Measurements from ENCODE around the gene TANGO6. TPM values are rescaled to one million over a fixed set of nuclear protein-coding genes. Genes with fewer than 3 reads are reported as not detected.

The TANGO6 gene
- total and polyA plus RNA-seq, 10 of the 15 experiments (the other 5 are each of a cell fraction or from before 2014, with no cell fraction given), result 1.1 to 20.6 (median 11.0) TPM

GRCh38 chr16:68814516-68814915 lies 28.8 kb upstream of the TANGO6 start (continued):
- no peak for TF ChIP-seq NKRF (conservative IDR thresholded peaks at IDR 0.05)
- no peak for TF ChIP-seq ZNF217 (IDR thresholded peaks at IDR 0.05)
- TF ChIP-seq SREBF1 (IDR thresholded peaks at IDR 0.05; ENCODE audit: low read length), result no peak
- TF ChIP-seq TBL1XR1 (IDR thresholded peaks at IDR 0.05; ENCODE audit: low read depth, low read length), result no peak
- TF ChIP-seq NFYB (IDR thresholded peaks at IDR 0.05; ENCODE audit: insufficient read depth, low read depth, low read length), result no peak

GRCh38 chr16:68823401-68824135 lies 19.8 kb upstream of the TANGO6 start:
- RAD21 ChIA-PET (ENCODE audit: unreplicated experiment), result no interaction called here
- no peak overlapping the region for H2AFZ ChIP-seq (ENCODE audit: control insufficient read depth, low read depth, low read length)
- POLR2A ChIA-PET, result interaction anchor here (0.6 kb wide), 1 partner anchor 70 kb away, joined by 4 read pairs; no protein-coding TSS in a partner anchor
- DNase-seq (ENCODE audit: low read depth, low spot score), result no peak
- FAIRE-seq, result no peak
- ATAC-seq, result no peak
- CTCF ChIA-PET, result interaction anchor here (0.6 to 1.2 kb wide), 2 partner anchors 303 to 495 kb away, joined by 3 read pairs; no protein-coding TSS in a partner anchor
- SMC1A ChIA-PET (ENCODE audit: uncharacterized antibody, unreplicated experiment), result no interaction called here
- H3K9ac ChIP-seq (ENCODE audit: control insufficient read depth, insufficient read depth, low read length), result no peak overlapping the region
- BruUV-seq (replicated peaks), result no TSS peak
- H3K4me3 ChIP-seq, result no peak overlapping the region
- in situ Hi-C loops (cut with MboI), result loop anchor here (25.0 kb wide), 1 partner anchor 286 kb away; the partner anchor contains the start of gene ZFP90
- no peaks in the 10 kb centered on the region for H3K27me3 ChIP-seq (replicated peaks in 1 of 2; ENCODE audit: control insufficient read depth in 2 of 2, insufficient read depth in 2 of 2, low read length in 1 of 2)
- no peaks in the 10 kb centered on the region for H3K4me1 ChIP-seq (ENCODE audit: control insufficient read depth, insufficient read depth, low read length)
- intact Hi-C loops (cut with micrococcal nuclease; ENCODE audit: unreplicated experiment), result no loop called here
- no peak overlapping the region for H3K4me2 ChIP-seq (ENCODE audit: control insufficient read depth, insufficient read depth)
- H4K20me1 ChIP-seq (ENCODE audit: control insufficient read depth, insufficient read depth), result no peaks in the 10 kb centered on the region
- H3K27ac ChIP-seq (ENCODE audit: control insufficient read depth, insufficient read depth), result no peak overlapping the region
- H3K36me3 ChIP-seq (ENCODE audit: control insufficient read depth in 2 of 2, insufficient read depth in 2 of 2, low read length in 1 of 2), result no peaks in the 10 kb centered on the region
- no peaks in the 10 kb centered on the region for H3K79me2 ChIP-seq (ENCODE audit: control insufficient read depth, insufficient read depth, low read length)
- H3K9me3 ChIP-seq (replicated peaks; ENCODE audit: control insufficient read depth, insufficient read depth, low read length), result no peaks in the 10 kb centered on the region
- WGBS (ENCODE audit: insufficient coverage, insufficient replicate concordance, low lambda C conversion rate, missing lambda C conversion rate), result 81% methylated on average over 7 of the region's 8 CpGs
- TF ChIP-seq ZNF274 (IDR thresholded peaks at IDR 0.05; ENCODE audit: insufficient read depth, insufficient read length) (no peak), NR2F1 (conservative IDR thresholded peaks at IDR 0.05) (no peak), SKIL (IDR thresholded peaks at IDR 0.05; ENCODE audit: low read depth, poor library complexity, severe bottlenecking) (no peak), ATF2 (IDR thresholded peaks at IDR 0.05; ENCODE audit: low read length) (no peak), MYC (IDR thresholded peaks at IDR 0.05; ENCODE audit: insufficient read depth, insufficient read length, insufficient replicate concordance, low read length, severe bottlenecking) (no peak), SMAD1 (IDR thresholded peaks at IDR 0.05; ENCODE audit: low read depth, partially characterized antibody) (no peak)
- TF ChIP-seq, protein P1, sequence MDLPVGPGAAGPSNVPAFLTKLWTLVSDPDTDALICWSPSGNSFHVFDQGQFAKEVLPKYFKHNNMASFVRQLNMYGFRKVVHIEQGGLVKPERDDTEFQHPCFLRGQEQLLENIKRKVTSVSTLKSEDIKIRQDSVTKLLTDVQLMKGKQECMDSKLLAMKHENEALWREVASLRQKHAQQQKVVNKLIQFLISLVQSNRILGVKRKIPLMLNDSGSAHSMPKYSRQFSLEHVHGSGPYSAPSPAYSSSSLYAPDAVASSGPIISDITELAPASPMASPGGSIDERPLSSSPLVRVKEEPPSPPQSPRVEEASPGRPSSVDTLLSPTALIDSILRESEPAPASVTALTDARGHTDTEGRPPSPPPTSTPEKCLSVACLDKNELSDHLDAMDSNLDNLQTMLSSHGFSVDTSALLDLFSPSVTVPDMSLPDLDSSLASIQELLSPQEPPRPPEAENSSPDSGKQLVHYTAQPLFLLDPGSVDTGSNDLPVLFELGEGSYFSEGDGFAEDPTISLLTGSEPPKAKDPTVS (IDR thresholded peaks at IDR 0.05; ENCODE audit: low read depth, low read length), result no peak
- TF ChIP-seq, protein P2, sequence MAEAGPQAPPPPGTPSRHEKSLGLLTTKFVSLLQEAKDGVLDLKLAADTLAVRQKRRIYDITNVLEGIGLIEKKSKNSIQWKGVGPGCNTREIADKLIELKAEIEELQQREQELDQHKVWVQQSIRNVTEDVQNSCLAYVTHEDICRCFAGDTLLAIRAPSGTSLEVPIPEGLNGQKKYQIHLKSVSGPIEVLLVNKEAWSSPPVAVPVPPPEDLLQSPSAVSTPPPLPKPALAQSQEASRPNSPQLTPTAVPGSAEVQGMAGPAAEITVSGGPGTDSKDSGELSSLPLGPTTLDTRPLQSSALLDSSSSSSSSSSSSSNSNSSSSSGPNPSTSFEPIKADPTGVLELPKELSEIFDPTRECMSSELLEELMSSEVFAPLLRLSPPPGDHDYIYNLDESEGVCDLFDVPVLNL (IDR thresholded peaks at IDR 0.05; ENCODE audit: low read depth, low read length), result no peak
